IMR-90 (cell line): ENCODE data around the gene MEGF6. TPM values are rescaled to one million over a fixed set of nuclear protein-coding genes. Genes with fewer than 3 reads are reported as not detected.

Experiments
- ATAC-seq: fragments of 200-7000 bp; cut with Tn5 transposase; 2 replicates; pipeline ENCODE4 v1.9.1; 2020; ENCODE audit warnings: low read depth, mild to moderate bottlenecking, moderate library complexity
- BruUV-seq: library from RNA; stranded (reverse); fragments of 400-500 nt; replicated peaks from 2 replicates; lab custom pipeline; 2021; lab: Mats Ljungman, UMichigan
- CTCF ChIA-PET: fragments of 300-600 bp; formaldehyde crosslinking; extraction: SDS; loops from one replicate; lab custom pipeline; 2021; ENCODE audit warnings: antibody characterized with exemption; lab: Yijun Ruan, JAX
- POLR2A ChIA-PET: fragments of 300-600 bp; sonication (Branson Sonifier 250); formaldehyde crosslinking; loops from one replicate; lab custom pipeline; 2022; ENCODE audit warnings: antibody characterized with exemption; ENCODE audit not compliant: unreplicated experiment; lab: Charles Lee
- DNase-seq: peaks from one replicate; pipeline ENCODE4 v3.0.0; 2013
- H2AFZ ChIP-seq: replicated peaks from 2 replicates; pipeline ENCODE3; 2013; ENCODE audit warnings: low read length, mild to moderate bottlenecking; ENCODE audit not compliant: poor library complexity
- H2AK5ac ChIP-seq: 2 replicates; pipeline ENCODE4 v1.6.1; 2013; ENCODE audit warnings: low read depth, low read length, inconsistent platforms
- H2AK9ac ChIP-seq: replicated peaks from 2 replicates; pipeline ENCODE3; 2013; ENCODE audit warnings: mild to moderate bottlenecking, low read depth, low read length, moderate library complexity; ENCODE audit not compliant: poor library complexity
- H2BK120ac ChIP-seq: 2 replicates; pipeline ENCODE4 v1.6.1; 2013; ENCODE audit warnings: low read depth, low read length, inconsistent platforms
- H2BK15ac ChIP-seq: 3 replicates; pipeline ENCODE4 v1.6.1; 2013; ENCODE audit warnings: low read depth, low read length, inconsistent platforms
- H2BK20ac ChIP-seq: 2 replicates; pipeline ENCODE4 v1.6.1; 2013; ENCODE audit warnings: low read depth, mild to moderate bottlenecking, inconsistent platforms, low read length, moderate library complexity
- H2BK5ac ChIP-seq: 2 replicates; pipeline ENCODE4 v1.6.1; 2013; ENCODE audit warnings: mild to moderate bottlenecking, low read depth, low read length, inconsistent platforms; ENCODE audit not compliant: poor library complexity, severe bottlenecking
- H3K14ac ChIP-seq: replicated peaks from 2 replicates; pipeline ENCODE4 v1.6.1; 2013; ENCODE audit warnings: low read depth, low read length, inconsistent platforms
- H3K18ac ChIP-seq: 2 replicates; pipeline ENCODE4 v1.6.1; 2013; ENCODE audit warnings: low read depth, low read length, control low read depth
- H3K23ac ChIP-seq: 2 replicates; pipeline ENCODE4 v1.6.1; 2013; ENCODE audit warnings: low read depth, low read length, inconsistent platforms
- H3K27ac ChIP-seq: 2 replicates; pipeline ENCODE4 v1.5.1; 2013; ENCODE audit warnings: mild to moderate bottlenecking, control low read depth, low read length; ENCODE audit not compliant: insufficient read depth
- H3K27me3 ChIP-seq: 2 replicates; pipeline ENCODE4 v1.6.1; 2013; ENCODE audit warnings: low read length; ENCODE audit not compliant: control insufficient read depth, insufficient read depth
- H3K36me3 ChIP-seq: 2 replicates; pipeline ENCODE4 v1.6.1; 2013; ENCODE audit warnings: low read length, mixed read lengths; ENCODE audit not compliant: control insufficient read depth, insufficient read depth
- H3K4ac ChIP-seq: 2 replicates; pipeline ENCODE4 v1.6.1; 2013; ENCODE audit warnings: low read depth, low read length, inconsistent platforms
- H3K4me1 ChIP-seq: 2 replicates; pipeline ENCODE4 v1.6.1; 2013; ENCODE audit warnings: low read length, mixed read lengths; ENCODE audit not compliant: control insufficient read depth, insufficient read depth
- H3K4me2 ChIP-seq: 2 replicates; pipeline ENCODE4 v1.6.1; 2013; ENCODE audit warnings: low read depth, mild to moderate bottlenecking, control low read depth, low read length, moderate library complexity
- H3K4me3 ChIP-seq: 2 replicates; pipeline ENCODE4 v1.5.1; 2013; ENCODE audit warnings: low read depth, mild to moderate bottlenecking, control low read depth, low read length, moderate library complexity; ENCODE audit not compliant: insufficient read depth
- H3K56ac ChIP-seq: 2 replicates; pipeline ENCODE4 v1.6.1; 2013; ENCODE audit warnings: low read length, inconsistent platforms; ENCODE audit not compliant: insufficient read depth; ENCODE audit errors: extremely low read depth
- H3K79me1 ChIP-seq, 2 experiments: 2 replicates each; pipeline ENCODE4 v1.6.1; 2013; ENCODE audit warnings: low read length in 2 of 2, inconsistent platforms in 1 of 2, low read depth in 1 of 2
- H3K9ac ChIP-seq: 2 replicates; pipeline ENCODE4 v1.6.1; 2013; ENCODE audit warnings: low read depth, low read length, control low read depth
- H3K9me1 ChIP-seq: 2 replicates; pipeline ENCODE4 v1.6.1; 2013; ENCODE audit warnings: low read length, inconsistent platforms; ENCODE audit not compliant: insufficient read depth
- H3K9me3 ChIP-seq: 2 replicates; pipeline ENCODE4 v1.6.1; 2013; ENCODE audit warnings: low read length; ENCODE audit not compliant: control insufficient read depth, insufficient read depth
- H4K20me1 ChIP-seq: 2 replicates; pipeline ENCODE4 v1.6.1; 2013; ENCODE audit warnings: low read length, inconsistent platforms; ENCODE audit not compliant: insufficient read depth
- H4K5ac ChIP-seq: 2 replicates; pipeline ENCODE4 v1.6.1; 2013; ENCODE audit warnings: mild to moderate bottlenecking, low read depth, low read length, control low read depth
- H4K8ac ChIP-seq, 2 experiments: 2 replicates each; pipeline ENCODE4 v1.6.1; 2013; ENCODE audit warnings: low read depth in 2 of 2, low read length in 2 of 2, control low read depth in 1 of 2, inconsistent platforms in 1 of 2
- H4K91ac ChIP-seq: 2 replicates; pipeline ENCODE4 v1.6.1; 2013; ENCODE audit warnings: low read depth, low read length, inconsistent platforms; ENCODE audit not compliant: insufficient read depth
- BHLHE40 ChIP-seq: fragments of 150-350 bp; IDR thresholded peaks from 2 replicates; pipeline ENCODE4 v1.6.1; 2016; ENCODE audit warnings: mild to moderate bottlenecking, low read depth, low read length
- CEBPB ChIP-seq: IDR thresholded peaks from 2 replicates; pipeline ENCODE4 v1.6.1; 2012; ENCODE audit warnings: low read depth, low read length, improper control_type of control experiment
- CHD1 ChIP-seq: IDR thresholded peaks from 2 replicates; pipeline ENCODE4 v1.6.1; 2012; ENCODE audit warnings: low read depth, low read length, improper control_type of control experiment
- CTCF ChIP-seq: conservative IDR thresholded peaks from 2 replicates; pipeline ENCODE4 v1.5.1; 2012; ENCODE audit warnings: mild to moderate bottlenecking, low read depth, low read length, improper control_type of control experiment
- ELK1 ChIP-seq: fragments of 150-350 bp; IDR thresholded peaks from 2 replicates; pipeline ENCODE4 v1.6.1; 2016; ENCODE audit warnings: low read depth, mild to moderate bottlenecking, low read length, moderate library complexity, borderline replicate concordance
- FOS ChIP-seq: fragments of 150-350 bp; IDR thresholded peaks from 2 replicates; pipeline ENCODE4 v1.6.1; 2016; ENCODE audit warnings: low read depth, low read length
- MAFK ChIP-seq: IDR thresholded peaks from 2 replicates; pipeline ENCODE4 v1.6.1; 2012; ENCODE audit warnings: low read depth, low read length, improper control_type of control experiment
- MAZ ChIP-seq: IDR thresholded peaks from 2 replicates; pipeline ENCODE4 v1.6.1; 2012; ENCODE audit warnings: low read depth, mild to moderate bottlenecking, low read length, improper control_type of control experiment, moderate library complexity, borderline replicate concordance
- MXI1 ChIP-seq: IDR thresholded peaks from 2 replicates; pipeline ENCODE4 v1.6.1; 2012; ENCODE audit warnings: low read depth, mild to moderate bottlenecking, low read length, moderate library complexity, borderline replicate concordance
- NFE2L2 ChIP-seq: fragments of 150-350 bp; IDR thresholded peaks from 2 replicates; pipeline ENCODE4 v1.6.1; 2016; ENCODE audit warnings: low read depth, mild to moderate bottlenecking, low read length
- POLR2A ChIP-seq: IDR thresholded peaks from 2 replicates; pipeline ENCODE4 v1.6.1; 2012; ENCODE audit warnings: mild to moderate bottlenecking, low read depth, low read length
- RCOR1 ChIP-seq: IDR thresholded peaks from 2 replicates; pipeline ENCODE4 v1.6.1; 2012; ENCODE audit warnings: mild to moderate bottlenecking, low read length, improper control_type of control experiment; ENCODE audit not compliant: insufficient replicate concordance
- RFX5 ChIP-seq: IDR thresholded peaks from 2 replicates; pipeline ENCODE4 v1.8.0; 2012; ENCODE audit warnings: low read depth, mild to moderate bottlenecking, low read length, moderate library complexity
- SMC3 ChIP-seq: fragments of 150-350 bp; IDR thresholded peaks from 2 replicates; pipeline ENCODE4 v1.6.1; 2016; ENCODE audit warnings: low read depth, mild to moderate bottlenecking, antibody characterized with exemption, low read length, moderate library complexity
- USF2 ChIP-seq: fragments of 150-350 bp; IDR thresholded peaks from 2 replicates; pipeline ENCODE4 v1.6.1; 2017; ENCODE audit warnings: mild to moderate bottlenecking, antibody characterized with exemption, low read length, low read depth
- WGBS, 2 experiments: methylation state at CpG; one replicate each; pipeline versions ENCODE4 v1.1.5 to v1.1.7; 2013; ENCODE audit warnings: missing lambda C conversion rate in 2 of 2; ENCODE audit not compliant: insufficient read length in 1 of 2; ENCODE audit errors: extremely low coverage in 2 of 2; 5-methylcytosine and 5-hydroxymethylcytosine counted together
- dilution Hi-C: fragments of 300-500 bp; cut with HindIII; formaldehyde crosslinking; loops from one replicate; pipeline ENCODE4 v1.14.3; 2018; ENCODE audit warnings: low sequenced_read_pairs; ENCODE audit not compliant: unreplicated experiment
- in situ Hi-C: fragments of 300-500 bp; cut with MboI; formaldehyde crosslinking; loops from 3 replicates; pipeline ENCODE4 v1.14.3; 2019; ENCODE audit warnings: low sequenced_read_pairs, inconsistent platforms, mixed read lengths
- intact Hi-C: fragments of 100-400 bp; cut with micrococcal nuclease; formaldehyde crosslinking; loops from 2 replicates; pipeline ENCODE4 v1.10.0; 2022
- polyA plus RNA-seq, 3 experiments: library from polyadenylated mRNA; depleted of rRNA; stranded (reverse); fragments of >200 nt; gene quantifications; 2 replicates each; pipeline ENCODE4 v1.2.3, GENCODE V29; 2012; ENCODE audit warnings: low replicate concordance in 1 of 3
- total RNA-seq: library from RNA; depleted of rRNA; stranded (reverse); fragments of >200 nt; gene quantifications from 2 replicates; pipeline ENCODE4 v1.2.3, GENCODE V29; 2012

Gene MEGF6
- total and polyA plus RNA-seq, 2 of the 4 experiments (the other 2 are of a cell fraction) = 0.72 to 4.1 TPM

- no TSS peak for BruUV-seq
- Histone ChIP-seq H3K4me3 (no peak overlapping the region), H2AK5ac (no peak overlapping the region), H3K27me3 (peaks cover 15% of the 10 kb centered on the region), H2BK5ac (no peak overlapping the region), H3K9me3 (no peaks in the 10 kb centered on the region), H4K5ac (no peak overlapping the region), H3K9ac (no peak overlapping the region), H3K4me1 (no peaks in the 10 kb centered on the region), H3K27ac (no peak overlapping the region), H3K36me3 (no peaks in the 10 kb centered on the region), H2AFZ (no peak overlapping the region), H3K56ac (no peak overlapping the region), H3K23ac (no peak overlapping the region), H4K20me1 (no peaks in the 10 kb centered on the region), H4K91ac (no peak overlapping the region), H2AK9ac (no peak overlapping the region), H3K18ac (no peak overlapping the region), H2BK15ac (no peak overlapping the region), H2BK120ac (no peak overlapping the region), H2BK20ac (no peak overlapping the region), H3K9me1 (no peaks in the 10 kb centered on the region), H4K8ac (no peak overlapping the region), H3K79me1 (no peaks in the 10 kb centered on the region), H3K14ac (no peak overlapping the region), H3K4ac (no peak overlapping the region), H3K4me2 (no peak overlapping the region)
- ATAC-seq = no peak
- dilution Hi-C loops (no loop called here), in situ Hi-C loops (no loop called here), intact Hi-C loops (no loop called here)
- TF ChIP-seq BHLHE40 (no peak), USF2 (no peak), RCOR1 (no peak), SMC3 (no peak), CHD1 (no peak), NFE2L2 (no peak), MAFK (no peak), FOS (no peak), ELK1 (no peak), RFX5 (no peak), MXI1 (no peak), CTCF (no peak), CEBPB (no peak), MAZ (no peak), POLR2A (no peak)
- ChIA-PET CTCF (interaction anchor here (2.1 kb wide), 1 partner anchor 9 kb away, joined by 8 read pairs; no protein-coding TSS in a partner anchor), POLR2A (no interaction called here)
- no peak for DNase-seq
- WGBS, 2 experiments = 78% methylated on average over 4 of the region's 16 CpGs; no CpG with 5 or more reads in 1 of the 2 experiments
These were observed 148.8 kb downstream of the MEGF6 start for GRCh38 chr1:3462356-3463012.
